Stimulated activated naive CD8-positive, alpha-beta T cell treated with anti-CD3 and anti-CD28 coated beads, Interleukin-15, amount 100 ng/mL, for 72 hours (primary cell): ENCODE measurements around the gene EPS8L1.

Experiments
- ATAC-seq: fragments of 150-1000 bp; cut with Tn5 transposase; 2 replicates; pipeline ENCODE4 v1.10.0; 2021; ENCODE audit warnings: mild to moderate bottlenecking, moderate library complexity
- DNase-seq, 2 donors: peaks; one replicate each; pipeline ENCODE4 v3.0.0; 2021 to 2022
- H3K27ac Mint-ChIP-seq, 2 donors: one replicate each; pipeline ENCODE4 v1.8.0; 2022; ENCODE audit warnings: mild to moderate bottlenecking in 2 of 2, mixed read lengths in 2 of 2, moderate library complexity in 2 of 2
- H3K27me3 Mint-ChIP-seq: one replicate; pipeline ENCODE4 v1.8.0; 2022; ENCODE audit warnings: mixed read lengths
- H3K4me1 Mint-ChIP-seq: one replicate; pipeline ENCODE4 v1.8.0; 2022; ENCODE audit warnings: mild to moderate bottlenecking, mixed read lengths
- H3K4me3 Mint-ChIP-seq, 2 donors: one replicate each; pipeline ENCODE4 v1.8.0; 2022; ENCODE audit warnings: mild to moderate bottlenecking in 2 of 2, mixed read lengths in 2 of 2, moderate library complexity in 1 of 2
- H3K9me3 Mint-ChIP-seq, 2 donors: one replicate each; pipeline ENCODE4 v1.8.0; 2022; ENCODE audit warnings: mixed read lengths in 2 of 2

Gene EPS8L1

GRCh38 chr19:55067869-55068268 lies 7.8 kb upstream of the EPS8L1 start:
- DNase-seq (no peak), ATAC-seq (no peak)
- peaks cover 10% of the 10 kb centered on the region for H3K4me1 Mint-ChIP-seq
- H3K27me3 Mint-ChIP-seq = peaks cover 78% of the 10 kb centered on the region
- no peaks in the 10 kb centered on the region for H3K9me3 Mint-ChIP-seq
- H3K4me3 Mint-ChIP-seq = no peak overlapping the region
- H3K27ac Mint-ChIP-seq = no peak overlapping the region

DNA sequence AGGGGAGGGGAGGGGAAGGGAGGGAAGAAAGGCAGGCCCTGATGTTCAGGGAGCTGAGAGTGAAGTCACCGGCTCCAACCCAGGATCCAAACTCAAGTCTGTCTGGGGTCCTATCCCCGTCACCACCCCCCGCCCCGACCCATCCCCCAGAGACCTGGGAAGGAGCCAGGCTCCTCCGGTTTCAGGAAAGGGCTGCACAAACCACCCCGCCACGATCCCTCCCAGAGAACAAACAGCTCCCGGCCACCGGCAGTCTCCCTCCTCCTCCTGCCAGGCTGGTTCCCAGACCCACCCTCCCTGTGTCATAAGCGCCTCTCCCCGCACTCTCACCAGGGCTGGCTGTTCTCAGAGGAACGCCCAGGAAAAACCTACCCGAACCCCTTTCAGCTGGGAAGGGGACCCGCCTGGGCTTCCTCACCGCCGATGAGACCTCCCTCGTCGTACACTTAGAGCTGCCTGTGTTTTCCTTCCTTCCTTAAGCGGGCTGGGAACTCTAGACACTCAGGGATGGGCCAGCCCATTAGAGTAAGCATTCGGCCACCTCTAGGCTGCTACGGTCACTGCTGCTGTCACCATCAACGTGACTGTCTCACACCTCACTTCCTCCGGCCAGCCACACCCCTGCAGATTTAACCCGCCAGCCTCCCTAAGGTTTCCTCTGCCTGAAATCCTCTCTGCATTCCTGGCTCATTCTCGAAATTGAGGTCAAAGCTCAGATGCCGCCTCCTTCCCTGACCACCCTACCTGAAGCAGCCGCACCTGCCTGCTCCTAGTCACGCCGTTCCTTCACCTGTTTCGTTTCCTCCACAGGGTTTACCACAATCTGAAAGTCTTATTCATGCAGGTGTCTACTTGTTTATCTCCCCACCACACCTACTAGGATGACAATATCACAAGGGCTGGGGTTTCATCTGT lies 6.5 kb upstream of the EPS8L1 start:
- Mint-ChIP-seq H3K4me1 (peaks cover 10% of the 10 kb centered on the region), H3K9me3 (no peaks in the 10 kb centered on the region), H3K4me3 (peak overlapping the region; percentile 66 to 67), H3K27ac (no peak overlapping the region), H3K27me3 (peaks cover 83% of the 10 kb centered on the region)
- DNase-seq (no peak), ATAC-seq (peak; percentile 69)

DNA sequence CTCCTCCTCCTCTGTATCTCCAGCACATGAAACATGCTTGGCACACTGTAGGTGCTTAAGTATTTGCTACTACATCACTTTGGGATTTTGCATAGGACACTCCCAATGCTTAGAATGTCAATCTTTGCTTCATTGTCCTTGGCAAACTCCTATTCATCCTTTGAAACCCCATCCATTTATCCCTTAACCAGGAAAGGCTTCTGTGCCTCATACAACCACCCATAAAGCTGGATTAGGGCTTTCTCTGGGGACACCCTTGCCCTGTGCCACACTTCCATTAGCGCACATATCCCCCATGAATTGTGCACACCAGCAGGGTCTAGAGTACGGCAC lies 5.8 kb upstream of the EPS8L1 start:
- DNase-seq = no peak
- Mint-ChIP-seq H3K27ac (peak overlapping the region in 1 of 2 donors; percentile 11), H3K9me3 (no peaks in the 10 kb centered on the region), H3K4me1 (peaks cover 10% of the 10 kb centered on the region), H3K4me3 (peak overlapping the region; percentile 66 to 67), H3K27me3 (peaks cover 88% of the 10 kb centered on the region)
- ATAC-seq = no peak

- H3K27me3 Mint-ChIP-seq = peaks cover 96% of the 10 kb centered on the region
Measured at GRCh38 chr19:55070466-55071128, 5.1 kb upstream of the EPS8L1 start.

DNA sequence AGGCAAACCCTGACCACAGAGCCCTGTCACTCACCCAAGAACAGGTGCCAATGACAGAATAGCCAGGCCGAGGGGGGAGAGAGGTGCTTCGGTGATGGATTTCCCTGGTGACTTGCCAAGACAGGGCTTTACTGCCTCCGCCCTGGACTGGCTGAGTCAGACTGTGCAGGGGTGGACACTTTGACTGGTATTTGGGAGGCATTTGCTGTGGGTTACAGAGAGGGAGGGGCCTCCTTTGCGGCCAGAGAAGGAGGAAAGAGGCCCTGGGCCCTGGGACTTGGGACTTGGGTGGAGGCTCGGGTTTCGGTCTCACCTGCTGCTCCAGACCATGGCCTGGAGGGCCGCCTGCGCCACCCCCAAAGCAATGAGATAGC lies 4.6 kb upstream of the EPS8L1 start:
- no peak for DNase-seq
- Mint-ChIP-seq H3K4me1 (peaks cover 10% of the 10 kb centered on the region), H3K27ac (no peak overlapping the region), H3K27me3 (peaks cover 94% of the 10 kb centered on the region), H3K4me3 (no peak overlapping the region), H3K9me3 (no peaks in the 10 kb centered on the region)
- no peak for ATAC-seq

More at GRCh38 chr19:55070466-55071128, 5.1 kb upstream of the EPS8L1 start:
- H3K9me3 Mint-ChIP-seq = no peaks in the 10 kb centered on the region
- DNase-seq (no peak), ATAC-seq (no peak)
- no peak overlapping the region for H3K27ac Mint-ChIP-seq
- no peak overlapping the region for H3K4me3 Mint-ChIP-seq
- peaks cover 10% of the 10 kb centered on the region for H3K4me1 Mint-ChIP-seq

DNA sequence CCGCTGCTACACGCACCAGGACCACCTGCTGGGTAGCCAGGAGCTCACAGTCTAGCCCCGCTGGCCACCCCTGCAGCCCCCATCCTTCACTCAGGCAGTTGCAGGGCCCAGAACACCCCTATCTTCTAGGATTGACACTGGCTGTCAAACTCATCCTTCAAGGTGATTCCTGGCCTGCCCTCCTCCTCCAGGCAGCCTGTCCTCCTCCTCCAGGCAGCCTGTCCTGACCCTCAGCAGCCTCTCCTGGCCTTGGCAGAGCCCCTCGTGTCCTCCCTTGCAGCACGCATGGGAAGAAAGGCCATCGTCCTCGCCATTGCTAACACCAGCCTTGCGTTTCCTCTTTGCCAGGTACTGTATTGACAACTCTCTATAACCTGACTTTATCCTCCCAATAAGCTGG lies 3.8 kb upstream of the EPS8L1 start:
- ATAC-seq (no peak), DNase-seq (no peak)
- Mint-ChIP-seq H3K27me3 (peaks cover 86% of the 10 kb centered on the region), H3K4me1 (peaks cover 10% of the 10 kb centered on the region), H3K27ac (peak overlapping the region in 1 of 2 donors; percentile 48), H3K4me3 (no peak overlapping the region), H3K9me3 (no peaks in the 10 kb centered on the region)

- no peak overlapping the region for H3K4me3 Mint-ChIP-seq
- ATAC-seq (no peak), DNase-seq (no peak)
- peaks cover 25% of the 10 kb centered on the region for H3K4me1 Mint-ChIP-seq
- H3K9me3 Mint-ChIP-seq = peaks cover 0 to 6% of the 10 kb centered on the region in 2 donors
- H3K27ac Mint-ChIP-seq = no peak overlapping the region
- peaks cover 68% of the 10 kb centered on the region for H3K27me3 Mint-ChIP-seq
Measured at GRCh38 chr19:55076321-55076720, 652 bp downstream of the EPS8L1 start.

GRCh38 chr19:55077106-55077505 lies 1.4 kb downstream of the EPS8L1 start:
- Mint-ChIP-seq H3K9me3 (peaks cover 0 to 6% of the 10 kb centered on the region in 2 donors), H3K4me1 (peaks cover 32% of the 10 kb centered on the region), H3K27me3 (peaks cover 68% of the 10 kb centered on the region), H3K27ac (no peak overlapping the region), H3K4me3 (no peak overlapping the region)
- DNase-seq (no peak), ATAC-seq (no peak)

GRCh38 chr19:55078996-55079395 lies 3.3 kb downstream of the EPS8L1 start:
- peak overlapping the region in 1 of 2 donors; percentile 48 for H3K27ac Mint-ChIP-seq
- H3K4me1 Mint-ChIP-seq = peaks cover 47% of the 10 kb centered on the region
- peaks cover 3 to 12% of the 10 kb centered on the region in 2 donors for H3K9me3 Mint-ChIP-seq
- DNase-seq (no peak), ATAC-seq (no peak)
- H3K4me3 Mint-ChIP-seq = peak overlapping the region; percentile 46 to 47
- peaks cover 71% of the 10 kb centered on the region for H3K27me3 Mint-ChIP-seq

GRCh38 chr19:55079400-55080038 lies 3.9 kb downstream of the EPS8L1 start:
- no peak overlapping the region for H3K27ac Mint-ChIP-seq

GRCh38 chr19:55080121-55080967 lies 4.7 kb downstream of the EPS8L1 start:
- peak; percentile 80 for ATAC-seq
- Mint-ChIP-seq H3K9me3 (peaks cover 3 to 12% of the 10 kb centered on the region in 2 donors), H3K4me3 (peak overlapping the region; percentile 84 to 88), H3K4me1 (peaks cover 47% of the 10 kb centered on the region), H3K27ac (peak overlapping the region; percentile 31 to 79), H3K27me3 (peaks cover 71% of the 10 kb centered on the region)
- peak; percentile 76 to 80 for DNase-seq

More at GRCh38 chr19:55079400-55080038, 3.9 kb downstream of the EPS8L1 start:
- no peak for ATAC-seq
- Mint-ChIP-seq H3K4me3 (peak overlapping the region; percentile 47 to 88), H3K4me1 (peaks cover 47% of the 10 kb centered on the region), H3K9me3 (peaks cover 3 to 12% of the 10 kb centered on the region in 2 donors), H3K27me3 (peaks cover 71% of the 10 kb centered on the region)
- no peak for DNase-seq

- H3K27me3 Mint-ChIP-seq = peaks cover 74% of the 10 kb centered on the region
- H3K4me1 Mint-ChIP-seq = peaks cover 47% of the 10 kb centered on the region
- ATAC-seq = peak; percentile 83
- peak; percentile 91 to 93 for DNase-seq
- H3K27ac Mint-ChIP-seq = no peak overlapping the region
- peaks cover 3 to 12% of the 10 kb centered on the region in 2 donors for H3K9me3 Mint-ChIP-seq
- H3K4me3 Mint-ChIP-seq = peak overlapping the region; percentile 84 to 88
Measured at GRCh38 chr19:55080968-55081769, 5.5 kb downstream of the EPS8L1 start.

- H3K27me3 Mint-ChIP-seq = peaks cover 77% of the 10 kb centered on the region
- no peak overlapping the region for H3K27ac Mint-ChIP-seq
- peaks cover 3 to 12% of the 10 kb centered on the region in 2 donors for H3K9me3 Mint-ChIP-seq
- ATAC-seq (no peak), DNase-seq (no peak)
- H3K4me1 Mint-ChIP-seq = peaks cover 47% of the 10 kb centered on the region
- peak overlapping the region; percentile 84 to 88 for H3K4me3 Mint-ChIP-seq
Measured at GRCh38 chr19:55081770-55082019, 6.0 kb downstream of the EPS8L1 start.

DNA sequence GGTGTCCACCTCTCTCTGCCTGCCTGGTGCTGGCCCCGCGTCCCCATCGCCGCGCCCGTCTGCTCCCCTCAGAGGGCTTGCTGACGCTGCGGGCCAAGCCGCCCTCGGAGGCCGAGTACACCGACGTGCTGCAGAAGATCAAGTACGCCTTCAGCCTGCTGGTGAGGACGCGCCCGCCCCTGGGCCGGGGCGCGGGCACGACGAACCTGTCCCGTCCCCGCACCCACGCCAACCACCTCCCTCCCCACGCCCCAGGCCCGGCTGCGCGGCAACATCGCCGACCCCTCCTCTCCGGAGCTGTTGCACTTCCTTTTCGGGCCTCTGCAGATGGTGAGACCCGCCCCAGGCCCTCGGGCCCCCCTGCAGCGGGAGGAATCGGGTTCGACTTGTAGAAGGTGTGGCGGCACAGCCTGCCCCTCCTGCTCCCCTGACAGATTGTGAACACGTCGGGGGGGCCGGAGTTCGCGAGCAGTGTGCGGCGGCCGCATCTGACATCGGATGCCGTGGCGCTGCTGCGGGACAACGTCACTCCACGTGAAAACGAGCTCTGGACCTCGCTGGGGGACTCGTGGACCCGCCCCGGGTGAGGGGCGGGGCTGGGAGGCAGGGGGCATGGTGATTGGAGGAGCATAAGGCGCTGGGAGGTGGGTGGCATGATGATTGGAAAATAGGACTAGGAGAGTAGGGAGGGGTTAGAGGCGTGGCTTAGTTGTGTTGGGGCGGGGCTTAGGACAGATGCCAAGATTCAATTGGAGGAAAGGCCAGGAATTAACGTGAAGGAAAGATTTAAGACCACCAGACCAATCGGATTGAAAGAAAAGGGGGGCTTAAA lies 6.6 kb downstream of the EPS8L1 start:
- Mint-ChIP-seq H3K4me3 (peak overlapping the region; percentile 84 to 88), H3K9me3 (peaks cover 3 to 12% of the 10 kb centered on the region in 2 donors), H3K4me1 (peaks cover 51% of the 10 kb centered on the region), H3K27me3 (peaks cover 82% of the 10 kb centered on the region), H3K27ac (no peak overlapping the region)
- DNase-seq (peak; percentile 42 to 49), ATAC-seq (no peak)
